ENCODE results near the gene CREB5.

- TF ChIP-seq, protein P1, sequence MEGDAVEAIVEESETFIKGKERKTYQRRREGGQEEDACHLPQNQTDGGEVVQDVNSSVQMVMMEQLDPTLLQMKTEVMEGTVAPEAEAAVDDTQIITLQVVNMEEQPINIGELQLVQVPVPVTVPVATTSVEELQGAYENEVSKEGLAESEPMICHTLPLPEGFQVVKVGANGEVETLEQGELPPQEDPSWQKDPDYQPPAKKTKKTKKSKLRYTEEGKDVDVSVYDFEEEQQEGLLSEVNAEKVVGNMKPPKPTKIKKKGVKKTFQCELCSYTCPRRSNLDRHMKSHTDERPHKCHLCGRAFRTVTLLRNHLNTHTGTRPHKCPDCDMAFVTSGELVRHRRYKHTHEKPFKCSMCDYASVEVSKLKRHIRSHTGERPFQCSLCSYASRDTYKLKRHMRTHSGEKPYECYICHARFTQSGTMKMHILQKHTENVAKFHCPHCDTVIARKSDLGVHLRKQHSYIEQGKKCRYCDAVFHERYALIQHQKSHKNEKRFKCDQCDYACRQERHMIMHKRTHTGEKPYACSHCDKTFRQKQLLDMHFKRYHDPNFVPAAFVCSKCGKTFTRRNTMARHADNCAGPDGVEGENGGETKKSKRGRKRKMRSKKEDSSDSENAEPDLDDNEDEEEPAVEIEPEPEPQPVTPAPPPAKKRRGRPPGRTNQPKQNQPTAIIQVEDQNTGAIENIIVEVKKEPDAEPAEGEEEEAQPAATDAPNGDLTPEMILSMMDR (conservative IDR thresholded peaks at IDR 0.05; ENCODE audit: low read depth in 2 of 2) = no peak
- TF ChIP-seq, protein P2, sequence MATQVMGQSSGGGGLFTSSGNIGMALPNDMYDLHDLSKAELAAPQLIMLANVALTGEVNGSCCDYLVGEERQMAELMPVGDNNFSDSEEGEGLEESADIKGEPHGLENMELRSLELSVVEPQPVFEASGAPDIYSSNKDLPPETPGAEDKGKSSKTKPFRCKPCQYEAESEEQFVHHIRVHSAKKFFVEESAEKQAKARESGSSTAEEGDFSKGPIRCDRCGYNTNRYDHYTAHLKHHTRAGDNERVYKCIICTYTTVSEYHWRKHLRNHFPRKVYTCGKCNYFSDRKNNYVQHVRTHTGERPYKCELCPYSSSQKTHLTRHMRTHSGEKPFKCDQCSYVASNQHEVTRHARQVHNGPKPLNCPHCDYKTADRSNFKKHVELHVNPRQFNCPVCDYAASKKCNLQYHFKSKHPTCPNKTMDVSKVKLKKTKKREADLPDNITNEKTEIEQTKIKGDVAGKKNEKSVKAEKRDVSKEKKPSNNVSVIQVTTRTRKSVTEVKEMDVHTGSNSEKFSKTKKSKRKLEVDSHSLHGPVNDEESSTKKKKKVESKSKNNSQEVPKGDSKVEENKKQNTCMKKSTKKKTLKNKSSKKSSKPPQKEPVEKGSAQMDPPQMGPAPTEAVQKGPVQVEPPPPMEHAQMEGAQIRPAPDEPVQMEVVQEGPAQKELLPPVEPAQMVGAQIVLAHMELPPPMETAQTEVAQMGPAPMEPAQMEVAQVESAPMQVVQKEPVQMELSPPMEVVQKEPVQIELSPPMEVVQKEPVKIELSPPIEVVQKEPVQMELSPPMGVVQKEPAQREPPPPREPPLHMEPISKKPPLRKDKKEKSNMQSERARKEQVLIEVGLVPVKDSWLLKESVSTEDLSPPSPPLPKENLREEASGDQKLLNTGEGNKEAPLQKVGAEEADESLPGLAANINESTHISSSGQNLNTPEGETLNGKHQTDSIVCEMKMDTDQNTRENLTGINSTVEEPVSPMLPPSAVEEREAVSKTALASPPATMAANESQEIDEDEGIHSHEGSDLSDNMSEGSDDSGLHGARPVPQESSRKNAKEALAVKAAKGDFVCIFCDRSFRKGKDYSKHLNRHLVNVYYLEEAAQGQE (IDR thresholded peaks at IDR 0.05; ENCODE audit: unreplicated experiment) = no peak
- TF ChIP-seq POLR2AphosphoS5 (IDR thresholded peaks at IDR 0.05; ENCODE audit: low read depth) (no peak), EZH2 (IDR thresholded peaks at IDR 0.05; ENCODE audit: low read depth, unreplicated experiment) (no peak), EZH2phosphoT487 (IDR thresholded peaks at IDR 0.05; ENCODE audit: unreplicated experiment) (no peak), CREB1 (CRISPR knock-in tag; IDR thresholded peaks at IDR 0.05; ENCODE audit: low read depth) (no peak), JUNB (IDR thresholded peaks at IDR 0.05; ENCODE audit: unreplicated experiment) (no peak), NANOG (IDR thresholded peaks at IDR 0.05; ENCODE audit: borderline replicate concordance) (no peak), ZNF462 (CRISPR knock-in tag; IDR thresholded peaks at IDR 0.05) (no peak), ZNF114 (CRISPR knock-in tag; IDR thresholded peaks at IDR 0.05) (no peak), STAT1 (IDR thresholded peaks at IDR 0.05; ENCODE audit: unreplicated experiment) (no peak), ZNF331 (CRISPR knock-in tag; IDR thresholded peaks at IDR 0.05; ENCODE audit: low read depth) (no peak)
- TF ChIP-seq, protein P3, sequence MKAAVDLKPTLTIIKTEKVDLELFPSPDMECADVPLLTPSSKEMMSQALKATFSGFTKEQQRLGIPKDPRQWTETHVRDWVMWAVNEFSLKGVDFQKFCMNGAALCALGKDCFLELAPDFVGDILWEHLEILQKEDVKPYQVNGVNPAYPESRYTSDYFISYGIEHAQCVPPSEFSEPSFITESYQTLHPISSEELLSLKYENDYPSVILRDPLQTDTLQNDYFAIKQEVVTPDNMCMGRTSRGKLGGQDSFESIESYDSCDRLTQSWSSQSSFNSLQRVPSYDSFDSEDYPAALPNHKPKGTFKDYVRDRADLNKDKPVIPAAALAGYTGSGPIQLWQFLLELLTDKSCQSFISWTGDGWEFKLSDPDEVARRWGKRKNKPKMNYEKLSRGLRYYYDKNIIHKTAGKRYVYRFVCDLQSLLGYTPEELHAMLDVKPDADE (IDR thresholded peaks at IDR 0.05) = no peak
Observed at GRCh38 chr7:28581351-28581750, 169.0 kb downstream of the CREB5 start.
